ENCODE measurements around the gene TOMT.
"Not testable (repeated sequence)": the region's sequence is repeated elsewhere in the genome, so short reads cannot be mapped to it uniquely, and the experiment has no call there.

TOMT gene

GRCh38 chr11:72125956-72126355 is 20.2 kb downstream of the TOMT start:
- H3K27me3 ChIP-seq (ENCODE audit: control insufficient read depth, insufficient read depth, low read length): no peaks in the 10 kb centered on the region
- no CpG with 5 or more reads among the region's 1 CpG for WGBS (ENCODE audit: insufficient coverage, insufficient read length)
- H3K4me3 ChIP-seq (ENCODE audit: low read length): no peak overlapping the region
- peaks cover 4% of the 10 kb centered on the region; the same call in 1 of the 2 replicates for H3K9me3 ChIP-seq (ENCODE audit: control insufficient read depth, insufficient read depth, low read length)
- DNase-seq (ENCODE audit: low read depth, low spot score): no peak
- no peaks in the 10 kb centered on the region for H3K4me1 ChIP-seq (ENCODE audit: control insufficient read depth, insufficient read depth, low read length)
- H3K36me3 ChIP-seq (ENCODE audit: control insufficient read depth, insufficient read depth, low read length): no peaks in the 10 kb centered on the region
- no peak overlapping the region for H3K27ac ChIP-seq (ENCODE audit: low read length)

- no peak overlapping the region for H3K4me3 ChIP-seq (ENCODE audit: low read length)
- peaks cover 6% of the 10 kb centered on the region for H3K9me3 ChIP-seq (ENCODE audit: control insufficient read depth, insufficient read depth, low read length)
- H3K36me3 ChIP-seq (ENCODE audit: control insufficient read depth, insufficient read depth, low read length): no peaks in the 10 kb centered on the region
- no peak for DNase-seq (ENCODE audit: low read depth, low spot score)
- no peaks in the 10 kb centered on the region for H3K27me3 ChIP-seq (ENCODE audit: control insufficient read depth, insufficient read depth, low read length)
- H3K4me1 ChIP-seq (ENCODE audit: control insufficient read depth, insufficient read depth, low read length): no peaks in the 10 kb centered on the region
- no CpG with 5 or more reads among the region's 2 CpGs for WGBS (ENCODE audit: insufficient coverage, insufficient read length)
- H3K27ac ChIP-seq (ENCODE audit: low read length): no peak overlapping the region
These were observed 22.2 kb downstream of the TOMT start for GRCh38 chr11:72127923-72128322.

- Histone ChIP-seq H3K27me3 (ENCODE audit: control insufficient read depth, insufficient read depth, low read length) (no peaks in the 10 kb centered on the region), H3K36me3 (ENCODE audit: control insufficient read depth, insufficient read depth, low read length) (no peaks in the 10 kb centered on the region), H3K4me1 (ENCODE audit: control insufficient read depth, insufficient read depth, low read length) (no peaks in the 10 kb centered on the region), H3K9me3 (ENCODE audit: control insufficient read depth, insufficient read depth, low read length) (peaks cover 6% of the 10 kb centered on the region), H3K4me3 (ENCODE audit: low read length) (no peak overlapping the region), H3K27ac (ENCODE audit: low read length) (no peak overlapping the region)
- no CpG with 5 or more reads among the region's 3 CpGs for WGBS (ENCODE audit: insufficient coverage, insufficient read length)
- no peak for DNase-seq (ENCODE audit: low read depth, low spot score)
These were observed 23.7 kb downstream of the TOMT start for GRCh38 chr11:72129381-72129780.

- no peak overlapping the region for H3K27ac ChIP-seq (ENCODE audit: low read length)
- WGBS (ENCODE audit: insufficient coverage, insufficient read length): no CpG with 5 or more reads among the region's 2 CpGs
- no peaks in the 10 kb centered on the region for H3K36me3 ChIP-seq (ENCODE audit: control insufficient read depth, insufficient read depth, low read length)
- H3K9me3 ChIP-seq (ENCODE audit: control insufficient read depth, insufficient read depth, low read length): peaks cover 3% of the 10 kb centered on the region
- no peak for DNase-seq (ENCODE audit: low read depth, low spot score)
- no peak overlapping the region for H3K4me3 ChIP-seq (ENCODE audit: low read length)
- H3K4me1 ChIP-seq (ENCODE audit: control insufficient read depth, insufficient read depth, low read length): no peaks in the 10 kb centered on the region
- H3K27me3 ChIP-seq (ENCODE audit: control insufficient read depth, insufficient read depth, low read length): no peaks in the 10 kb centered on the region
These were observed 26.9 kb downstream of the TOMT start for GRCh38 chr11:72132646-72133045.

GRCh38 chr11:72135473-72135872 is 29.7 kb downstream of the TOMT start, which contains the start of gene FOLR3:
Gene FOLR3, plus strand, starts transcription at chr11:72135725. Its CDS starts 228 bp downstream, at chr11:72135953.
- not testable (repeated sequence) for H3K27ac ChIP-seq (ENCODE audit: low read length); DNase-seq (ENCODE audit: low read depth, low spot score); H3K9me3 ChIP-seq (ENCODE audit: control insufficient read depth, insufficient read depth, low read length); H3K27me3 ChIP-seq (ENCODE audit: control insufficient read depth, insufficient read depth, low read length); H3K4me1 ChIP-seq (ENCODE audit: control insufficient read depth, insufficient read depth, low read length); H3K36me3 ChIP-seq (ENCODE audit: control insufficient read depth, insufficient read depth, low read length); H3K4me3 ChIP-seq (ENCODE audit: low read length)
- WGBS (ENCODE audit: insufficient coverage, insufficient read length): no CpG with 5 or more reads among the region's 4 CpGs

- Histone ChIP-seq H3K4me1 (ENCODE audit: control insufficient read depth, insufficient read depth, low read length) (no peaks in the 10 kb centered on the region), H3K27ac (ENCODE audit: low read length) (no peak overlapping the region), H3K9me3 (ENCODE audit: control insufficient read depth, insufficient read depth, low read length) (peaks cover 1% of the 10 kb centered on the region; the same call in 1 of the 2 replicates), H3K4me3 (ENCODE audit: low read length) (no peak overlapping the region), H3K27me3 (ENCODE audit: control insufficient read depth, insufficient read depth, low read length) (no peaks in the 10 kb centered on the region), H3K36me3 (ENCODE audit: control insufficient read depth, insufficient read depth, low read length) (no peaks in the 10 kb centered on the region)
- DNase-seq (ENCODE audit: low read depth, low spot score): no peak
- WGBS (ENCODE audit: insufficient coverage, insufficient read length): no CpG with 5 or more reads among the region's 14 CpGs
These were observed 30.4 kb downstream of the TOMT start for GRCh38 chr11:72135891-72136683.

GRCh38 chr11:72136684-72137262 is 31.0 kb downstream of the TOMT start:
- Histone ChIP-seq H3K27ac (ENCODE audit: low read length) (no peak overlapping the region), H3K4me3 (ENCODE audit: low read length) (no peak overlapping the region), H3K36me3 (ENCODE audit: control insufficient read depth, insufficient read depth, low read length) (no peaks in the 10 kb centered on the region), H3K27me3 (ENCODE audit: control insufficient read depth, insufficient read depth, low read length) (no peaks in the 10 kb centered on the region), H3K4me1 (ENCODE audit: control insufficient read depth, insufficient read depth, low read length) (no peaks in the 10 kb centered on the region), H3K9me3 (ENCODE audit: control insufficient read depth, insufficient read depth, low read length) (no peaks in the 10 kb centered on the region)
- no CpG with 5 or more reads among the region's 4 CpGs for WGBS (ENCODE audit: insufficient coverage, insufficient read length)
- no peak for DNase-seq (ENCODE audit: low read depth, low spot score)

GRCh38 chr11:72138821-72139390 is 33.2 kb downstream of the TOMT start:
- no CpG with 5 or more reads among the region's 12 CpGs for WGBS (ENCODE audit: insufficient coverage, insufficient read length)
- Histone ChIP-seq H3K27ac (ENCODE audit: low read length) (no peak overlapping the region), H3K27me3 (ENCODE audit: control insufficient read depth, insufficient read depth, low read length) (no peaks in the 10 kb centered on the region), H3K9me3 (ENCODE audit: control insufficient read depth, insufficient read depth, low read length) (no peaks in the 10 kb centered on the region), H3K36me3 (ENCODE audit: control insufficient read depth, insufficient read depth, low read length) (no peaks in the 10 kb centered on the region), H3K4me3 (ENCODE audit: low read length) (no peak overlapping the region), H3K4me1 (ENCODE audit: control insufficient read depth, insufficient read depth, low read length) (no peaks in the 10 kb centered on the region)
- no peak for DNase-seq (ENCODE audit: low read depth, low spot score)

GRCh38 chr11:72139500-72139899 is 33.8 kb downstream of the TOMT start:
- no peaks in the 10 kb centered on the region for H3K9me3 ChIP-seq (ENCODE audit: control insufficient read depth, insufficient read depth, low read length)
- H3K36me3 ChIP-seq (ENCODE audit: control insufficient read depth, insufficient read depth, low read length): no peaks in the 10 kb centered on the region
- no peak overlapping the region for H3K27ac ChIP-seq (ENCODE audit: low read length)
- DNase-seq (ENCODE audit: low read depth, low spot score): no peak
- no peaks in the 10 kb centered on the region for H3K27me3 ChIP-seq (ENCODE audit: control insufficient read depth, insufficient read depth, low read length)
- H3K4me1 ChIP-seq (ENCODE audit: control insufficient read depth, insufficient read depth, low read length): no peaks in the 10 kb centered on the region
- no CpG with 5 or more reads among the region's 11 CpGs for WGBS (ENCODE audit: insufficient coverage, insufficient read length)
- H3K4me3 ChIP-seq (ENCODE audit: low read length): no peak overlapping the region

GRCh38 chr11:72140661-72141060 is 34.9 kb downstream of the TOMT start:
- no peak for DNase-seq (ENCODE audit: low read depth, low spot score)

More at GRCh38 chr11:72140661-72141060, 34.9 kb downstream of the TOMT start:
- Histone ChIP-seq H3K4me1 (ENCODE audit: control insufficient read depth, insufficient read depth, low read length) (no peaks in the 10 kb centered on the region), H3K27ac (ENCODE audit: low read length) (no peak overlapping the region), H3K4me3 (ENCODE audit: low read length) (no peak overlapping the region), H3K36me3 (ENCODE audit: control insufficient read depth, insufficient read depth, low read length) (no peaks in the 10 kb centered on the region), H3K9me3 (ENCODE audit: control insufficient read depth, insufficient read depth, low read length) (no peaks in the 10 kb centered on the region), H3K27me3 (ENCODE audit: control insufficient read depth, insufficient read depth, low read length) (no peaks in the 10 kb centered on the region)
- WGBS (ENCODE audit: insufficient coverage, insufficient read length): no CpG with 5 or more reads among the region's 2 CpGs

Measured in iPS DF 6.9 (cell line).